GM19397 (cell line): Measurements from ENCODE around the gene LTK.
"Not testable (repeated sequence)": the region's sequence is repeated elsewhere in the genome, so short reads cannot be mapped to it uniquely, and the experiment has no call there.

ENCODE experiments used
- ATAC-seq: cut with Tn5 transposase; IDR thresholded peaks from one replicate; pipeline ENCODE4 v1.9.1; 2021; ENCODE audit warnings: mild to moderate bottlenecking, moderate library complexity; ENCODE audit not compliant: unreplicated experiment

The LTK gene

DNA sequence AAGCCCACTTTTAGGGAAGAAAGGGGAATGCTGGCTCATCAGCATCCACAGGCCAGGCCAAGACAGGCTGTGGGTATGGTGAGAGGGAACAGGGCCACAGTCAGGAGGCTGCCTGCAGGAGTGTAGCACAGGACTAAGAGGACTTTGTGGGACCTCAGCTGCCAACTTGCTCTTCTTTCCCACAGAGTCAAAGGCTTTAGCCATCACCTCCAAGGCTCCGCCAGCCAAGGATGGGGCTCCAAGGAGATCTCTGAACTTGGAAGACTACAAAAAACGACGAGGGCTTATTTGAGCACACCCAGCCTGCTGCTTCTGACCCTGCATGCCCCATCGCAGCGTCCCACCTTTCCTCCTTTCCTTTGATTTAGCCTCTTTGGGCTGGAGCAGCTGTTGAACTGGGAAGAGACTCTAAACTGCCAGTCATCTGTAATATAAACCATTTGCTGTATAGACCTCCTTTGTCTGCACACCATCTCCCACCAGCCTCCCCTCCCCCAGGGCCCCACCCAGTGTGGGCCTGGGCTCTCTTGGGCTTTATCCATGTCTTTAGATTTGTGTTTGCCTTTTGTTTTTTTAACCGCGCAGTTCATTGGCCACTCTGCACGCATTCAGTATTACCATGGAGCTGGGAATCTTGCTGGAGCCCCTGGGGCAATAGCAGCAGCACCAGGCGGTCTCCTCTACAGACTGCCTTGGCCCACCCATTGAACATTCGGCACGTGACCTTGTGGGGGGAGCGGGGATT lies 33.1 kb downstream of the LTK start:
- ATAC-seq, result no peak

DNA sequence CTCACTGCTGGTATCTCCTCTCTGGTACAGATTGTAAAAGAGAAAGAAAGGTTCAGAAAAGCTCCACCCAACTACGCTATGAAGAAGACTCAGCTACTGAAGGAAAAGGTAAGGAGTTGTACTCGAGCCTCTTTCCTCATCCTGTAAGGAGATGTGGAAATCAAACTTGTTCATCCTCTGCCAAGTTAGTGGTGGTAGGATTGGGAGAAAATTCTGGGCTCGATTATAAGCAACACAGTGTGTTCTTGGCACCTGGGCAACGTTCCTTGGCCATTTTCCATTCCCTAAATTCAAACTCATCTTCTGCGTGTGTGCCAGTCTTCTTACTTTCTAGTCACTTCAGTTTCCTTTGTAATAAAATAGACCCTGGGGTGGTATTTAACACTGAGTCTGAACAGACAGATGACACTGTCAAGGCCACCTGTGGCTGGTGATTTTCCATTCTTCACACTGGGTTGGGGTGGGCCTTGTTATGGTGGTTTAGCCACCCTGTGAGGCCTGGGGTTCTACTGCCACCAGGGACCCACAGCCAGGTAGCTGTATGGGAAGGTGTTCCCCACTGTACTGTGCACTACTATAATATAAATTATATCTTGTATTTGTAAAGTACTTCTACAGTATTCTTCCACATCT lies 37.1 kb downstream of the LTK start:
- no peak for ATAC-seq

DNA sequence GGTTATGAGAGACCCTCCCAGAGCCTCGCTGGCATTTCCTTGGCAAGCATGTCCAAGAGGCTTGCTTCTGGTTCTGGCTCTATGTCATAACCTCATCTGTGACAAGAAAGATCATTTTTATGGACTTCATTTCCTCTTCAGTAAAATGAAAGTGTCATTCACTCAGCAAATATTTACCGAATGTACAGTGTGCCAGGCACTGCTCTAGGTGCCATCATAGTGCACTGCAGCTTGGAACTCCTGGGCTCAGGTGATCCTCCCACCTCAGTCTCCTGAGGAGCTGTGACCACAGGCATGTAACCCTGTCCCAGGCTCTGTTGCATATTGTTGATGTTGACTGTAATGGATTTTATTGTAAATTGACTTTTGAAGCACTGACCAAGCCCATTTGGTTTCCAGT lies 38.7 kb downstream of the LTK start:
- no peak for ATAC-seq

DNA sequence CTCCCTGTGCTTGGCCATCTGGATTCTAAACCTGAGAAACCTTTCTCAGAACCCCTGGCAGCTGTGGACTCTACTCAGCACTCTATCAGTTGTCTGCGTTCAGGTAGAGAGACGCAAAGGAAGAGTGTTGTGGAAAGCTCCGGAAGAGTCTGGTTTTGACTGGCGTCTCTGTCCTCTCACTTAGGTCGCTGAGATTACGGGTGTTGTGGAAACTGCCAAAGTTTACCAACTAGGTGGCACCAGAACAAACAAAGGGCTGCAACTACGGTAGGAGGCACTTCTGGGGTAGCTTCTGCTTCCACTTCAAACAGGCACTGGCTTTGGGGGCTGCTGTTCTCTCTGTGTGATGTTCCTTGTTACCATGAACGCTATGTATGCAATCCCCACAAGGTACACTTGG lies 39.2 kb downstream of the LTK start:
- no peak for ATAC-seq

GRCh38 chr15:41473418-41473817 lies 40.2 kb downstream of the LTK start:
- ATAC-seq, result no peak

GRCh38 chr15:41469644-41470043 lies 44.0 kb downstream of the LTK start:
- ATAC-seq, result not testable (repeated sequence)

GRCh38 chr15:41466711-41467110 lies 46.9 kb downstream of the LTK start:
- ATAC-seq, result no peak

DNA sequence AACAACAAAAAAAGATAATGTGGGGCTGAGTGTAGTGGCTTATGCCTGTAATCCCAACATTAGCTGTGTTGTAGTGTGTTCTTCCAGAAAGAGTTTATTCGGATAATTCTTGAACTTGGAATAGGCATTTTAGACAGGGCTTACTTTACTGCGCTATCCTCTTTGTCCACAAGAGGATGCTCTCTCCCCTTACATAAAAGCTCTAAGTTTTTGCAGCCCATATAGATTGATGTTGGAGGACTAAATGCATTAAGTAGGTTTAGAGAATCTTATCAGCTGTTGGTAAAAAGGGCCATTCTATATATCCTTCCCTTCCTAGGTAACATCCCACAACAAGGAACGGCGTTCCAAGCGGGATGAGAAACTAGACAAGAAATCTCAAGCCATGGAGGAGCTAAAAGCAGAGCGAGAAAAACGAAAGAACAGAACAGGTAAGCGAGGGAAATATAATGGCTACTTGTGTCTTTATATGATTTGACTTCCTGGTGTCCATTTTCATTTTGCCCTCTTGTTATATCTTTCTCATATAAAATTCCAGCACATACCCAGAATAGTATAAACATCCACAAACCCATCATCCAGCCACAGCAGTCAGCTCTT lies 47.7 kb downstream of the LTK start:
- ATAC-seq, result no peak

GRCh38 chr15:41464889-41465580 lies 48.6 kb downstream of the LTK start:
- no peak for ATAC-seq

DNA sequence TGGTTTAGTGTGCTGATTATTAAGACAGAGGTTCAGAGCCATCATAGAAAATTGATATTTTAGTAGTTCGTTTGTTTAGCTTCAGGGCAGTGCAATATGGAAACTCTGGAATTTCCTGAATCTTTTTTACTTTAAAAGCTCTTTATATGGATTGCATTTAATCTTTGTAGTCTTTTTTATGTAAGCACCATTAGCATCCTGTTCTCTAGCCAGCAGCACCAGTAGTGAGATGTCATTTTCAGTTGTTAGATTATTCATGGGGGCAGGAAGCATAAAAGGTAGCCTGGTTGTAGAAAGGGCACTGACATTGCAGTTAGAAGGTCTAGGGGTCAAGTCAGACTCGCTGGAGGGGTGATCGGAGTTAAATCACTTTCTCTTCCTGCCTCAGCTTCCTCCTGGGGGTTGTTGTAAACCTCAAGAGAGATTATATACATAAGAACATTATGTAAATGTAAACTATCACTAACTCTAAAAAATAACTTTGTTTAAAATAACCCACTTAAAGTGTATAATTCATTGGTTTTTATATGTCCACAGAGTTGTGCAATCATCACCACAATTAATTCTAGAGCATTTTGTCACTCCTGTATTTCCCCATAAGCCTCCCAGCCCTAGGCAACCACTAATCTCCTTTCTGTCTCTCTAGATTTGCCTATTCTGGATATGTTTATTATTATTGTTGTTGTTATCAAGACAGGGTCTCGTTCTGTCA lies 51.4 kb downstream of the LTK start:
- ATAC-seq, result no peak
